GM23338 (cell line): ENCODE measurements around the gene CCDC57. TPM values are rescaled to one million over a fixed set of nuclear protein-coding genes. Genes with fewer than 3 reads are reported as not detected.

Experiments used
- ATAC-seq: fragments of 200-7000 bp; cut with Tn5 transposase; 3 replicates; pipeline ENCODE4 v1.9.1; 2020
- DNase-seq: peaks from one replicate; pipeline ENCODE4 v3.0.0-alpha.2; 2015; ENCODE audit warnings: low spot score
- H2AFZ ChIP-seq: fragments of 200-600 bp; sonication (generic); 2 replicates; pipeline ENCODE4 v1.8.0; 2016; ENCODE audit warnings: antibody characterized with exemption, mild to moderate bottlenecking, moderate library complexity
- H3F3A ChIP-seq: fragments of 200-600 bp; sonication (generic); replicated peaks from 2 replicates; pipeline ENCODE4 v1.8.0; 2017; ENCODE audit warnings: antibody characterized with exemption, mixed run types, low read depth
- H3K27ac ChIP-seq: fragments of 200-600 bp; sonication (generic); 2 replicates; pipeline ENCODE4 v1.6.1; 2016; ENCODE audit warnings: low read depth
- H3K27me3 ChIP-seq: fragments of 200-600 bp; sonication (generic); 2 replicates; pipeline ENCODE4 v1.8.0; 2016; ENCODE audit warnings: mild to moderate bottlenecking, mixed run types, moderate library complexity; ENCODE audit not compliant: insufficient read depth
- H3K36me3 ChIP-seq: fragments of 200-600 bp; sonication (generic); 2 replicates; pipeline ENCODE4 v1.8.0; 2016; ENCODE audit warnings: mild to moderate bottlenecking; ENCODE audit not compliant: insufficient read depth
- H3K4me1 ChIP-seq: fragments of 200-600 bp; sonication (generic); 2 replicates; pipeline ENCODE4 v1.8.0; 2016; ENCODE audit warnings: mild to moderate bottlenecking, moderate library complexity; ENCODE audit not compliant: insufficient read depth
- H3K4me2 ChIP-seq: fragments of 200-600 bp; sonication (generic); 2 replicates; pipeline ENCODE4 v1.7.1; 2017; ENCODE audit warnings: mixed run types
- H3K4me3 ChIP-seq: fragments of 200-600 bp; sonication (generic); 2 replicates; pipeline ENCODE4 v1.6.1; 2016; ENCODE audit warnings: mixed run types
- H3K79me2 ChIP-seq: fragments of 200-600 bp; sonication (generic); replicated peaks from 2 replicates; pipeline ENCODE4 v1.8.0; 2017; ENCODE audit warnings: mild to moderate bottlenecking; ENCODE audit not compliant: insufficient read depth
- H3K9me2 ChIP-seq: fragments of 200-600 bp; sonication (generic); 2 replicates; pipeline ENCODE4 v1.8.0; 2017; ENCODE audit not compliant: insufficient read depth
- H4K20me1 ChIP-seq: fragments of 200-600 bp; sonication (generic); replicated peaks from 2 replicates; pipeline ENCODE4 v1.8.0; 2017; ENCODE audit warnings: mild to moderate bottlenecking; ENCODE audit not compliant: insufficient read depth
- H3K27ac Mint-ChIP-seq: 2 replicates; pipeline ENCODE4 v1.8.0; 2020; ENCODE audit warnings: inconsistent platforms, mild to moderate bottlenecking, moderate library complexity, mixed read lengths
- H3K27me3 Mint-ChIP-seq: 3 replicates; pipeline ENCODE4 v1.8.0; 2022; ENCODE audit warnings: low read depth, mild to moderate bottlenecking, moderate library complexity, mixed read lengths, inconsistent platforms; ENCODE audit not compliant: insufficient read depth, poor library complexity
- H3K36me3 Mint-ChIP-seq: 3 replicates; pipeline ENCODE4 v1.8.0; 2021; ENCODE audit warnings: low read depth, mild to moderate bottlenecking, inconsistent platforms, moderate library complexity, mixed read lengths
- H3K4me1 Mint-ChIP-seq: 3 replicates; pipeline ENCODE4 v1.8.0; 2020; ENCODE audit warnings: mild to moderate bottlenecking, inconsistent platforms, mixed read lengths
- H3K4me3 Mint-ChIP-seq: 3 replicates; pipeline ENCODE4 v1.8.0; 2021; ENCODE audit warnings: moderate library complexity, mild to moderate bottlenecking, inconsistent platforms, mixed read lengths
- H3K9me3 Mint-ChIP-seq: 3 replicates; pipeline ENCODE4 v1.8.0; 2020; ENCODE audit warnings: moderate library complexity, mild to moderate bottlenecking, inconsistent platforms, mixed read lengths
- ETS1 ChIP-seq: IDR thresholded peaks from 2 replicates; pipeline ENCODE4 v1.6.1; 2016; ENCODE audit warnings: antibody characterized with exemption
- EZH2 ChIP-seq: fragments of 200-600 bp; sonication (generic); IDR thresholded peaks from one replicate; pipeline ENCODE4 v1.8.0; 2017; ENCODE audit warnings: antibody characterized with exemption, mild to moderate bottlenecking, low read depth; ENCODE audit not compliant: unreplicated experiment
- EZH2phosphoT487 ChIP-seq: fragments of 200-600 bp; sonication (generic); IDR thresholded peaks from one replicate; pipeline ENCODE4 v1.8.1; 2018; ENCODE audit warnings: antibody characterized with exemption; ENCODE audit not compliant: unreplicated experiment
- POLR2AphosphoS5 ChIP-seq: IDR thresholded peaks from 2 replicates; pipeline ENCODE4 v1.6.1; 2016; ENCODE audit warnings: antibody characterized with exemption, low read depth
- STAT1 ChIP-seq: IDR thresholded peaks from one replicate; pipeline ENCODE4 v1.6.1; 2016; ENCODE audit warnings: antibody characterized with exemption; ENCODE audit not compliant: unreplicated experiment
- ZNF462 ChIP-seq: fragments of 250-450 bp; sonication (Bioruptor Pico); IDR thresholded peaks from 2 replicates; pipeline ENCODE4 v1.5.0; 2020; ENCODE audit warnings: mild to moderate bottlenecking, moderate library complexity
- polyA plus RNA-seq: library from polyadenylated mRNA; unstranded; fragments of >200 nt; fragmentation: Nextera tagmentation; extraction: Ambion mirVana; gene quantifications from 2 replicates; pipeline ENCODE4 v1.2.1, GENCODE V29; 2016
- total RNA-seq: library from RNA; depleted of rRNA; stranded (reverse); fragments of >200 nt; shearing (Covaris generic); gene quantifications from 2 replicates; pipeline ENCODE4 v1.2.3, GENCODE V29; 2014

The CCDC57 gene
- total and polyA plus RNA-seq, 2 experiments from 2014 or later: 7.0 to 16.3 TPM

DNA sequence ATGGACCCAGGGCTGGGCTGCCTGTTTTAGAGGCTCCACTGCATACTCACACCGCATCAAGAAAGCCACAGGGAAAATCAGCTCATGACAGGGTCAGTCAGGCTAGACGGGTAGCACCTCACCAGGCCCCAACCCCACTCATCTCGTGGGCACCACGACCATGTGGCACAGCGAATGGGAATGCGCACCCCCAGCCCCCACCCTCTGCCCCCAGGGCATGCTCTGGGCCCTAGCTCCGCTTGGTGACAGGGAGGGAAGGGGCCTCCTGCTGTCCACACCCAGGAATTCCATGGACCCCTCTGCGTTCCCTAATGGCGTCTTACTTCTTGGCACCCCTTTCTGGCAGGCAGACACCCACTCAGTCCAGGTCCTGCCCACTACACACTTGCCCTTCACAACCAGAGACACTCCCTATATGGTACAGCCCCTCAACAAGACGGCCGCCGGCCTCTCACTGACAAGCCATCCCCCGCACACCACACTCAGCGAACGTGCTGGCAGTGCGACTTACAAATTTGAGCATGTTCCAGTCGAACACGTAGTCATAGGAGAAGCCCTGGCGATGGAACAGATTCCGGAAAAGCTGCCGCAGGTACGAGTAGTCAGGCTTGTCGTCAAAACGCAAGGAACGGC is 38.3 kb upstream of the CCDC57 start (continued):
- TF ChIP-seq ZNF462 (CRISPR knock-in tag) (no peak), STAT1 (no peak)

DNA sequence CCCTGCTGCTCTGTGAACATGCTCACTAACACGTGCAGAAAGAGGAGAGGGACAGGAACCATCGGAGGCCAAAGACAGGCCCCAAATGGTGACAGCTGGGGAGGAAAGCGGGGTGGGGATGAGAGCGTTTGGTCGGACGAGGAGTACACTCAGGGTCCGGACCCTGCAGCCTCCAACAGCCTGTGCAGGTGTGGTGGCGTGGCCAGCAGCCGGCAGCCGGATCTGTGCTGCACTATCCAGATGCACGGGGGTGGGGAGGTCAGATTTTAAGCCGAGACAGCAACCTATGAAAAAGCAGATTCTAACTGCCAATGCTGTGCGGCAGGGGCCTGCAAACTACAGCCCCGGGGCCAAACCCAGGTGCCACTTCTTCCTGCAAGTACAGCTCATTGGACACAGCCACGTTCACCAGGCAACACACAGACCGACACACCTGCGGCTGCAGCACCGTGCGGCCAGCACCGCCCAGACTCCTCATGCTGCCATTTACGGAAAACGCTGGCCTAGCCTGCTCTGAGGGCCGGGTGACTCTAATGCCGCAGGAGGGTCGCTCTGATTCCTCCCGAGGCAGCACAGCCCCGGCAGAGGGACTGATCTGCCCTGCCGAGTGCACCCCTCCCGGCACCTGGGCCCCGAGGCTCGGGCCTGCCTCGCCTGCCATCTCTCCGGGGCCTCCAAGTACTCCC is 37.4 kb upstream of the CCDC57 start:
- Histone ChIP-seq H4K20me1 (peaks cover 39% of the 10 kb centered on the region), H2AFZ (no peak overlapping the region), H3F3A (peaks cover 4% of the 10 kb centered on the region; the same call in 1 of the 2 replicates), H3K36me3 (peaks cover 45% of the 10 kb centered on the region), H3K27ac (no peak overlapping the region), H3K4me3 (no peak overlapping the region), H3K4me2 (no peak overlapping the region), H3K27me3 (no peaks in the 10 kb centered on the region), H3K9me2 (no peaks in the 10 kb centered on the region), H3K4me1 (no peaks in the 10 kb centered on the region), H3K79me2 (peaks cover 44% of the 10 kb centered on the region)
- 0 out of 3 replicates have a peak, but pooled peaks cover 3% of the 10 kb centered on the region for H3K9me3 Mint-ChIP-seq
- ATAC-seq (no peak), DNase-seq (no peak)
- H3K4me3 Mint-ChIP-seq: no peak overlapping the region
- H3K27ac Mint-ChIP-seq: no peak overlapping the region
- H3K4me1 Mint-ChIP-seq: no peaks in the 10 kb centered on the region; the same call in 2 of the 3 replicates
- TF ChIP-seq ETS1: no peak
- no peak for TF ChIP-seq POLR2AphosphoS5
- TF ChIP-seq EZH2: no peak
- no peak for TF ChIP-seq STAT1
- TF ChIP-seq EZH2phosphoT487: no peak
- peaks cover 7% of the 10 kb centered on the region for H3K27me3 Mint-ChIP-seq
- peaks cover 80% of the 10 kb centered on the region for H3K36me3 Mint-ChIP-seq
